Progenitor cell of endocrine pancreas (in vitro differentiated cells): Measurements from ENCODE around the gene PDGFB. TPM values are rescaled to one million over a fixed set of nuclear protein-coding genes. Genes with fewer than 3 reads are reported as not detected.

Source experiments
- DNase-seq: peaks from one replicate; pipeline ENCODE4 v3.0.0; 2021; ENCODE audit warnings: low spot score; ENCODE audit not compliant: unreplicated experiment
- H3K27ac Mint-ChIP-seq: 2 replicates; pipeline ENCODE4 v1.8.0; 2021; ENCODE audit warnings: mild to moderate bottlenecking, moderate library complexity, mixed read lengths
- H3K27me3 Mint-ChIP-seq: 2 replicates; pipeline ENCODE4 v1.8.0; 2021; ENCODE audit warnings: mixed read lengths
- H3K36me3 Mint-ChIP-seq: 2 replicates; pipeline ENCODE4 v1.8.0; 2022; ENCODE audit warnings: mixed read lengths; ENCODE audit not compliant: insufficient read depth
- H3K4me1 Mint-ChIP-seq: 2 replicates; pipeline ENCODE4 v1.8.0; 2021; ENCODE audit warnings: low read depth, mixed read lengths
- H3K4me3 Mint-ChIP-seq: 2 replicates; pipeline ENCODE4 v1.8.0; 2021; ENCODE audit warnings: low read depth, mild to moderate bottlenecking, moderate library complexity, mixed read lengths
- H3K9me3 Mint-ChIP-seq: 2 replicates; pipeline ENCODE4 v1.8.0; 2021; ENCODE audit warnings: low read depth, mixed read lengths
- CTCF ChIP-seq: fragments of 200-600 bp; sonication (generic); IDR thresholded peaks from one replicate; pipeline ENCODE4 v1.5.0; 2021; ENCODE audit warnings: antibody characterized with exemption, mild to moderate bottlenecking; ENCODE audit not compliant: unreplicated experiment
- total RNA-seq: library from RNA; stranded (reverse); gene quantifications from 2 replicates; pipeline ENCODE4 v1.2.1, GENCODE V29; 2021

The PDGFB gene
- total RNA-seq, 1 donor from 2014 or later: 7.1 TPM

- DNase-seq: no peak
- TF ChIP-seq CTCF: no peak
- Mint-ChIP-seq H3K27ac (peak overlapping the region; percentile 52), H3K27me3 (peaks cover 18% of the 10 kb centered on the region), H3K4me1 (peaks cover 10% of the 10 kb centered on the region), H3K36me3 (peaks cover 11% of the 10 kb centered on the region), H3K4me3 (no peak overlapping the region), H3K9me3 (no peaks in the 10 kb centered on the region)
These were observed 15.0 kb downstream of the PDGFB start for GRCh38 chr22:39229688-39230260.

GRCh38 chr22:39229075-39229474 lies 15.7 kb downstream of the PDGFB start:
- no peak for TF ChIP-seq CTCF
- Mint-ChIP-seq H3K27me3 (peaks cover 15% of the 10 kb centered on the region), H3K4me1 (peaks cover 10% of the 10 kb centered on the region), H3K27ac (no peak overlapping the region), H3K9me3 (no peaks in the 10 kb centered on the region), H3K36me3 (peaks cover 12% of the 10 kb centered on the region), H3K4me3 (no peak overlapping the region)
- no peak for DNase-seq

GRCh38 chr22:39227542-39228272 lies 17.1 kb downstream of the PDGFB start:
- Mint-ChIP-seq H3K36me3 (peaks cover 14% of the 10 kb centered on the region), H3K4me3 (no peak overlapping the region), H3K27me3 (peaks cover 15% of the 10 kb centered on the region), H3K27ac (no peak overlapping the region), H3K9me3 (no peaks in the 10 kb centered on the region), H3K4me1 (peaks cover 10% of the 10 kb centered on the region)
- no peak for DNase-seq
- TF ChIP-seq CTCF: no peak

GRCh38 chr22:39226353-39226752 lies 18.4 kb downstream of the PDGFB start:
- H3K27me3 Mint-ChIP-seq: peaks cover 12% of the 10 kb centered on the region
- H3K4me1 Mint-ChIP-seq: peaks cover 10% of the 10 kb centered on the region
- no peak overlapping the region for H3K27ac Mint-ChIP-seq
- TF ChIP-seq CTCF: no peak
- DNase-seq: no peak
- H3K4me3 Mint-ChIP-seq: no peak overlapping the region
- H3K9me3 Mint-ChIP-seq: no peaks in the 10 kb centered on the region
- H3K36me3 Mint-ChIP-seq: peaks cover 15% of the 10 kb centered on the region

GRCh38 chr22:39225591-39225990 lies 19.2 kb downstream of the PDGFB start:
- Mint-ChIP-seq H3K4me1 (peaks cover 8% of the 10 kb centered on the region), H3K4me3 (no peak overlapping the region), H3K27me3 (peaks cover 12% of the 10 kb centered on the region)

More at GRCh38 chr22:39225591-39225990, 19.2 kb downstream of the PDGFB start:
- DNase-seq: no peak
- Mint-ChIP-seq H3K27ac (no peak overlapping the region), H3K36me3 (peaks cover 17% of the 10 kb centered on the region), H3K9me3 (no peaks in the 10 kb centered on the region)
- no peak for TF ChIP-seq CTCF
